GM12878 (cell line): ENCODE measurements around the gene SESTD1. TPM values are rescaled to one million over a fixed set of nuclear protein-coding genes. Genes with fewer than 3 reads are reported as not detected.

Source experiments
- ATAC-seq: fragments of 200-7000 bp; cut with Tn5 transposase; 3 replicates; pipeline ENCODE4 v1.9.1; 2020; ENCODE audit warnings: mild to moderate bottlenecking, moderate library complexity
- BruUV-seq: library from RNA; stranded (reverse); fragments of 400-500 nt; replicated peaks from 2 replicates; lab custom pipeline; 2021; lab: Mats Ljungman, UMichigan
- CTCF ChIA-PET: fragments of 300-600 bp; sonication (Branson Sonifier 250); formaldehyde crosslinking; extraction: SDS; loops from one replicate; lab custom pipeline; 2021; ENCODE audit warnings: inconsistent platforms; lab: Yijun Ruan, JAX
- POLR2A ChIA-PET: fragments of 350-600 bp; formaldehyde crosslinking; extraction: SDS; loops from one replicate; lab custom pipeline; 2021; ENCODE audit warnings: inconsistent platforms; lab: Charles Lee
- RAD21 ChIA-PET: fragments of 300-600 bp; sonication (Branson Sonifier 250); formaldehyde crosslinking; loops from one replicate; lab custom pipeline; 2023; ENCODE audit warnings: antibody characterized with exemption; ENCODE audit not compliant: unreplicated experiment; lab: Charles Lee
- SMC1A ChIA-PET: fragments of 300-600 bp; sonication (Branson Sonifier 250); formaldehyde crosslinking; loops from one replicate; lab custom pipeline; 2023; ENCODE audit not compliant: unreplicated experiment, uncharacterized antibody; lab: Charles Lee
- DNase-seq: peaks from one replicate; pipeline ENCODE4 v3.0.0-alpha.2; 2011; ENCODE audit warnings: low read depth, low spot score
- FAIRE-seq: peaks from 3 replicates; lab custom pipeline; 2011; peaks lifted over from hg19 to GRCh38; lab: Jason Lieb, UNC
- H2AFZ ChIP-seq: 2 replicates; pipeline ENCODE4 v1.6.0; 2011; ENCODE audit warnings: low read depth, low read length, control low read depth; ENCODE audit not compliant: control insufficient read depth
- H3K27ac ChIP-seq: 2 replicates; pipeline ENCODE4 v1.5.1; 2011; ENCODE audit warnings: control low read depth; ENCODE audit not compliant: control insufficient read depth, insufficient read depth
- H3K27me3 ChIP-seq, 2 experiments: replicated peaks in 1 of 2; 2 replicates each; pipeline versions ENCODE4 v1.6.0 to v1.6.1; 2011; ENCODE audit warnings: low read length in 1 of 2; ENCODE audit not compliant: control insufficient read depth in 2 of 2, insufficient read depth in 2 of 2
- H3K36me3 ChIP-seq, 2 experiments: 2 replicates each; pipeline ENCODE4 v1.5.1; 2011; ENCODE audit warnings: low read length in 1 of 2; ENCODE audit not compliant: control insufficient read depth in 2 of 2, insufficient read depth in 2 of 2
- H3K4me1 ChIP-seq: 2 replicates; pipeline ENCODE4 v1.6.1; 2011; ENCODE audit warnings: mild to moderate bottlenecking, low read length, moderate library complexity, mixed read lengths; ENCODE audit not compliant: control insufficient read depth, insufficient read depth
- H3K4me2 ChIP-seq: 2 replicates; pipeline ENCODE4 v1.6.0; 2011; ENCODE audit warnings: control low read depth; ENCODE audit not compliant: control insufficient read depth, insufficient read depth
- H3K4me3 ChIP-seq: fragments of 200-600 bp; sonication (generic); 2 replicates; pipeline ENCODE4 v1.5.1; 2016
- H3K79me2 ChIP-seq: 2 replicates; pipeline ENCODE4 v1.6.0; 2011; ENCODE audit warnings: low read length; ENCODE audit not compliant: control insufficient read depth, insufficient read depth
- H3K9ac ChIP-seq: 2 replicates; pipeline ENCODE4 v1.8.0; 2011; ENCODE audit warnings: low read length, control low read depth, mixed read lengths; ENCODE audit not compliant: control insufficient read depth, insufficient read depth
- H3K9me3 ChIP-seq: replicated peaks from 3 replicates; pipeline ENCODE4 v1.5.1; 2011; ENCODE audit warnings: mild to moderate bottlenecking, low read length; ENCODE audit not compliant: control insufficient read depth, insufficient read depth
- H4K20me1 ChIP-seq: 2 replicates; pipeline ENCODE4 v1.6.0; 2011; ENCODE audit not compliant: control insufficient read depth, insufficient read depth
- BHLHE40 ChIP-seq, 2 experiments: fragments of 450-650 bp in 1 of 2; IDR thresholded peaks; 2 replicates each; pipeline ENCODE4 v1.6.1; 2011 to 2017; ENCODE audit warnings: low read depth in 2 of 2, borderline replicate concordance in 1 of 2, improper control_type of control experiment in 1 of 2, low read length in 1 of 2, mild to moderate bottlenecking in 1 of 2
- CREB1 ChIP-seq: IDR thresholded peaks from 2 replicates; pipeline ENCODE4 v1.6.1; 2012; ENCODE audit warnings: low read depth, mild to moderate bottlenecking, inconsistent platforms
- FOS ChIP-seq: IDR thresholded peaks from 3 replicates; pipeline ENCODE4 v1.6.1; 2011; ENCODE audit warnings: borderline replicate concordance; ENCODE audit not compliant: insufficient read length; ENCODE audit errors: extremely low read depth
- IRF4 ChIP-seq: IDR thresholded peaks from 2 replicates; pipeline ENCODE4 v1.6.1; 2011; ENCODE audit warnings: low read depth, low read length
- PAX5 ChIP-seq: IDR thresholded peaks from 2 replicates; pipeline ENCODE4 v1.6.1; 2011; ENCODE audit warnings: low read depth, low read length, borderline replicate concordance
- SPI1 ChIP-seq: IDR thresholded peaks from 2 replicates; pipeline ENCODE4 v1.6.1; 2011; ENCODE audit warnings: low read depth, mild to moderate bottlenecking, low read length, moderate library complexity, borderline replicate concordance; ENCODE audit not compliant: insufficient read depth
- WGBS: methylation state at CpG from one replicate; pipeline ENCODE4 v1.1.6; 2016; ENCODE audit warnings: low lambda C conversion rate; ENCODE audit not compliant: insufficient replicate concordance, insufficient coverage; ENCODE audit errors: missing lambda C conversion rate; 5-methylcytosine and 5-hydroxymethylcytosine counted together
- in situ Hi-C: fragments of 300-500 bp; cut with MboI; formaldehyde crosslinking; loops from 9 replicates; pipeline ENCODE4 v1.14.3; 2018; ENCODE audit warnings: mixed read lengths
- intact Hi-C: fragments of 100-400 bp; cut with micrococcal nuclease; formaldehyde crosslinking; loops from one replicate; pipeline ENCODE4 v1.14.2; 2022; ENCODE audit not compliant: unreplicated experiment
- polyA plus RNA-seq, 11 experiments: library from polyadenylated mRNA; depleted of rRNA in 4 of 11; unstranded in 6 of 11; stranded (reverse) in 5 of 11; fragments of >200 nt; fragmentation: Nextera tagmentation in 4 of 11; fragmentation: Illumina TruSeq in 1 of 11; extraction: Ambion mirVana in 4 of 11; extraction: Trizol in 1 of 11; gene quantifications; 1 replicate in 1 of 11; 2 replicates in 10 of 11; pipeline versions ENCODE4 v1.2.1 to v1.2.3, GENCODE V29; 2011 to 2016; ENCODE audit warnings: inconsistent platforms in 2 of 11, missing spikeins in 2 of 11, low read depth in 1 of 11
- total RNA-seq, 4 experiments: library from RNA; depleted of rRNA in 3 of 4; stranded (reverse); fragments of >200 nt in 3 of 4; fragmentation: Illumina TruSeq in 1 of 4; extraction: Trizol in 1 of 4; gene quantifications; 2 replicates each; pipeline versions ENCODE4 v1.2.1 to v1.2.3, GENCODE V29; 2013 to 2021

The SESTD1 gene
- total and polyA plus RNA-seq, 10 of the 15 experiments (the other 5 are each of a cell fraction or from before 2014, with no cell fraction given): 4.4 to 22.7 (median 9.5) TPM

DNA sequence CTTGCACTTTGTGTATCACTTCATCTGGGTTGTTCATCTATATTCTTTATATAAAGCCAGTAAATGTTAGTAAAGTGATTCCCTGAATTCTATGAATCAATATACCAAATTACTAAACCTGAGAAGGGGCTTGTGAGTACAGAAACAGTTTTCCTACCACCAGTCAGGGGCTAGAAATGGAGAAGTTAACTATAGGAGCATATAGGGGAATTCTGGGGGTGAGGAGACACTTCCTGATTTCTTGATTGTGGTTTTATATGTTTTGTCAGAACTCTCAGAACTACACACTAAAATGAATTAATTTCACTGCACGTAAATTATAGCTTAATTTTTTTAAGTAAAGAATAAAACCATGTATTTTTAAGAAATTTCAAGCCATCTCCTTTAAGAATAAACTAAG is 93.7 kb downstream of the SESTD1 start:
- POLR2A ChIA-PET: no interaction called here
- H3K4me1 ChIP-seq: no peaks in the 10 kb centered on the region
- no peak for TF ChIP-seq FOS
- TF ChIP-seq IRF4: no peak
- TF ChIP-seq CREB1: no peak
- TF ChIP-seq SPI1: peak; percentile 12; the same call in 1 of the 2 replicates
- TF ChIP-seq, all 136 proteins: peak for 1
- ATAC-seq (no peak), DNase-seq (no peak), FAIRE-seq (no peak)
- ChIA-PET CTCF (interaction anchor here (0.7 kb wide), 1 partner anchor 373 kb away, joined by 4 read pairs; no protein-coding TSS in a partner anchor), RAD21 (no interaction called here), SMC1A (interaction anchor here (0.8 kb wide), 1 partner anchor 9 kb away, joined by 3 read pairs; no protein-coding TSS in a partner anchor)
- intact Hi-C loops (no loop called here), in situ Hi-C loops (no loop called here)
- Histone ChIP-seq H3K79me2 (no peaks in the 10 kb centered on the region), H3K27ac (no peak overlapping the region), H3K36me3 (peaks cover 0 to 2% of the 10 kb centered on the region in 2 experiments; a peak in 1 of 4 replicates), H3K9ac (no peak overlapping the region), H4K20me1 (no peaks in the 10 kb centered on the region), H3K4me3 (no peak overlapping the region), H2AFZ (no peak overlapping the region), H3K27me3 (no peaks in the 10 kb centered on the region), H3K9me3 (no peaks in the 10 kb centered on the region), H3K4me2 (no peak overlapping the region)
- no TSS peak for BruUV-seq
- WGBS: 90% methylated on average over 1 of the region's 1 CpG

DNA sequence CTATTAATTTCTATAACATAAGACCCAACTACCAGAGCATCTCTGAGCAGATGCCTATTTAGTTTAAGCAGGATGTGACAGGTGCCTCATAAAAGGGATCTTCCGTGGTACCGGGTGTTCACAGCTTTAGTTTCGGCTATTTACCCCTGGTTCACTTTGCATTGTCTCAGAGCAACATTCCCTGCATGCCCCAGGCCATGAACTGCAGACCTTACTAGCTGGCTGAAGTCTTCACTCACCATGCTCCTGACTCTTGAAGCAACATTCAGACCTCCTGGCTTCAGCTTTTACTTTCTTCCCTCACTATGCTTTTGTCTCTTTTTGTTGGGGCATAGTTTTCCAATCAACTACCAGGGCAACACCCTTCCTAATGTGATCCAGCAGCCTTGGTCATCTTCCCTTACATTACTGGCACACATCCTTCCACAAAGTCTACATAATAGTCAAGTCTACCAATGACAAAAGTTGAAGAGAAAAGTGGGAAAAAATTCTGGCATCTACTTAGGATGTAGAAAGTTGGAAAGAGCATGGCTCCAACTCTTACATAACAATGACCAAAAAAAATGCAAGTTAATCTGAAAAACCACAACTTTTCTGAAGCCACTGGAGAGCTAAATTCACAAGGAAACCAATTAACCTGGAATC is 99.2 kb downstream of the SESTD1 start:
- Histone ChIP-seq H3K4me1 (no peaks in the 10 kb centered on the region), H3K27ac (no peak overlapping the region), H3K4me2 (no peak overlapping the region)
- no peak for DNase-seq
- RAD21 ChIA-PET: no interaction called here
- in situ Hi-C loops: no loop called here
- no peak for TF ChIP-seq PAX5
- no peak for TF ChIP-seq BHLHE40 (IDR thresholded peaks at IDR 0.05; ENCODE audit: borderline replicate concordance in 1 of 2, low read depth in 2 of 2, low read length in 1 of 2)
- TF ChIP-seq, all 136 proteins: peak for 0
- H3K36me3 ChIP-seq: 0 out of 4 replicates have a peak, but pooled peaks cover 0 to 2% of the 10 kb centered on the region in 2 experiments
- no peak for ATAC-seq
- POLR2A ChIA-PET: no interaction called here
- H2AFZ ChIP-seq: no peak overlapping the region
- no TSS peak for BruUV-seq
- H3K4me3 ChIP-seq: no peak overlapping the region
- FAIRE-seq: no peak
- H3K79me2 ChIP-seq: no peaks in the 10 kb centered on the region
- 98% methylated on average over 3 of the region's 3 CpGs for WGBS
- no peaks in the 10 kb centered on the region for H3K27me3 ChIP-seq
- H3K9ac ChIP-seq: no peak overlapping the region
- intact Hi-C loops: no loop called here
- no peaks in the 10 kb centered on the region for H4K20me1 ChIP-seq
- CTCF ChIA-PET: no interaction called here
- SMC1A ChIA-PET: interaction anchor here (1.5 kb wide), 1 partner anchor 12 kb away, joined by 5 read pairs; no protein-coding TSS in a partner anchor
- H3K9me3 ChIP-seq: no peaks in the 10 kb centered on the region
